Right lobe of liver (tissue), 4 donors: ENCODE results near the gene ABL1.

Experiments used
- CTCF ChIP-seq, 4 donors: fragments of 200-600 bp in 3 of 4; fragments of 450-650 bp in 1 of 4; IDR thresholded peaks; one replicate each; pipeline versions ENCODE4 v1.5.1 to v1.8.0; 2016 to 2022; ENCODE audit warnings: antibody characterized with exemption in 4 of 4, mild to moderate bottlenecking in 2 of 4
- POLR2A ChIP-seq: fragments of 450-650 bp; IDR thresholded peaks from one replicate; pipeline ENCODE4 v1.6.1; 2017; ENCODE audit warnings: antibody characterized with exemption, mild to moderate bottlenecking
- donor health status: DM: no; HTN: no; CAD: no.
- donor health status: DM: no; HTN: no; CAD: no.
- donor health status: DM: no; HTN: yes; CAD: no.

- no peak for TF ChIP-seq CTCF (IDR thresholded peaks at IDR 0.05)
- no peak for TF ChIP-seq POLR2A
These were observed 17.1 kb upstream of the ABL1 start for GRCh38 chr9:130817914-130818313.
